NCI-H146 treated with DMSO at 0.1 percent for 48 hours (cell line): Measurements from ENCODE around the gene DIPK2A.

Experiments
- DNase-seq: peaks from one replicate; lab custom pipeline; 2025; ENCODE audit not compliant: unreplicated experiment; lab: John Stamatoyannopoulos, UW

Gene DIPK2A

GRCh38 chr3:143971359-143972154 lies at the start of gene DIPK2A:
DIPK2A (plus strand) TSS chr3:143971823; CDS start chr3:143972333, 510 bp downstream.
- DNase-seq: peak; percentile 99

GRCh38 chr3:143924522-143925285 lies 46.9 kb upstream of the DIPK2A start:
- DNase-seq: no peak

- no peak for DNase-seq
These were observed 43.6 kb upstream of the DIPK2A start for GRCh38 chr3:143928056-143928455.

DNA sequence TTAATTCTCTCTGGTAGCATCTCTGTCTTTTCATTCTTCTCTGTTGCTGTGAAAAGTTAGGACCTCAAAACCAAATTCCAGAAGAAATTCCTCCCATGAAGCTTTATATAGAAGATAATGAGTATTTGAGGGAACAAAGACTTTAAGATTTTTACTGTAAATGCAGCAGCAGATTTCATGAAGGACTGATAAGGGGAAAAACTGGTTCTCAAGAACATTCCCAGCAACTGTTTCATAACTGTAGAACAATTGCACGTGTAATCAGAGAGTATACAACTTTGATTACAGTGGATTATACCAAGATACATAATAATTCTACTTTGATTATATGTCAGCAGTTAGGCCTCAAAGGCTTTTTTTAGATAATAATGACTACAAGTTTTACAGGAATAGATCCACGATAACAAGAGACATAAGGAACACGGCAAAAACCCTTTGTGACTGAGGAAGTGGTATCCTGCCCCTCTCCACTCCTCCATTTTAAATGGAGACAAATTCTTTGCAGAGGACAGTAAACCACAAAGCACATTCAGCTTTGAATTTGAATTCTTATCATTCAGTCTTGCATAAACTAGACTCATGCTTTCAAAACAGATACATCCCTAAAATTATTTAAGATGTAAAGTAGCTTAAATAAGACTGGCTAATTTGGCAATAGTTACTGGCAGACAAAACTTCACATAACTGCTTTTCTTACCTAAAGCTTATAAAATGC lies 42.9 kb upstream of the DIPK2A start:
- no peak for DNase-seq

DNA sequence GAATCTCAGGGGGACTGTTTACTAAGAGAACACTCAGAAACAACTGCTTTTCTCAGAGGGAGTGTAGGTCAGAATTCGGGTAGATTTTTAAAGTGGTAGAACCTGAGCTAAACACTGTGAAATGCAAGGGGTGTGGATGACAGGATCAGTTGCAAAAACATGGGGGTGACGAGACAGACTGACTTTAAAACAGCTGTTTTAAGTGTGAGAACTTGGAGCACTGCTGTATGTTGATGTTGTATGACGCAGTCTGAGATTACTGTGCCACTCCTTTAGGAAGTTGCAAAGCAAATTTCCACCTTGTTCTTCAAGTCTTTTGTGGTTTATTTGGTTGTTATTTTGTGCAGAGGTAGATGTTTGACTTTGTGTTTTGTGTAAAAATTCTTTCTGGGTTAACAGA lies 36.8 kb upstream of the DIPK2A start:
- no peak for DNase-seq

DNA sequence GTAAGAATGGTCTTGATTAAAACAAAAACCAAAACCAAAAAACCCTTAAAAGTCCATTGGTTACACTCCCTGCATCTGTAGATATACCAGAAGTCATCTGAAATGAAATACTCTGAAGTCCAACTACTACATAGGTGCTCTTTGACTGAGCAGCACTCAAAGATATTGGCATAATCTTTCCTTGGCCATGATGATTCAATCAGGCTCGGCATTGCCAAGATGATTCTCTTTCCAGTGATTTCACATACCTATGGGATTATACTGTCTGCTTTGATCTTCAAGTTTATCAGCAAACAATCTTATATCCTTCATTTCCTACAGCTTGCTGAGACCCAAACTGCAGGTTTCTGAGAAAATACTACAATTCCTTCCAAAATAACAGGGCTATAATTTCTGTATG lies 35.9 kb upstream of the DIPK2A start:
- DNase-seq: no peak

DNA sequence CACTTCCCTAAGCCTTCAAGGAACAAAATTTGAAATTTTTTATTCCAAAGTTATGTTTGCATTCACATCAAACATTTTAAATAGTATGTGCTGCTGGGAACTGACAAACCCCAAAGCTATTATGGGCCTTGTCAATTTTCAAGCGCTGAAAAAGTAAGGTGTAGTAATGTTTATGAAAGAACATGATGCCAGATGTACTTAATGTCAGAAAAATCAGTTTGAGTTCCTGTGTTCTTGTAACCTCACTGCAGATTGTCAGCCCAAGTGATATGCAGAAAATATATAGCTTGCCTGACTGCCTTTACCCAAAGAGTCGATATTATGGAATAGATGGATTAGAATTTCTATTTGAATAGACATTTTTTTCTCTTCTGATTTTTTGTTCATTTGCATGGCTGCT lies 20.8 kb upstream of the DIPK2A start:
- DNase-seq: no peak

DNA sequence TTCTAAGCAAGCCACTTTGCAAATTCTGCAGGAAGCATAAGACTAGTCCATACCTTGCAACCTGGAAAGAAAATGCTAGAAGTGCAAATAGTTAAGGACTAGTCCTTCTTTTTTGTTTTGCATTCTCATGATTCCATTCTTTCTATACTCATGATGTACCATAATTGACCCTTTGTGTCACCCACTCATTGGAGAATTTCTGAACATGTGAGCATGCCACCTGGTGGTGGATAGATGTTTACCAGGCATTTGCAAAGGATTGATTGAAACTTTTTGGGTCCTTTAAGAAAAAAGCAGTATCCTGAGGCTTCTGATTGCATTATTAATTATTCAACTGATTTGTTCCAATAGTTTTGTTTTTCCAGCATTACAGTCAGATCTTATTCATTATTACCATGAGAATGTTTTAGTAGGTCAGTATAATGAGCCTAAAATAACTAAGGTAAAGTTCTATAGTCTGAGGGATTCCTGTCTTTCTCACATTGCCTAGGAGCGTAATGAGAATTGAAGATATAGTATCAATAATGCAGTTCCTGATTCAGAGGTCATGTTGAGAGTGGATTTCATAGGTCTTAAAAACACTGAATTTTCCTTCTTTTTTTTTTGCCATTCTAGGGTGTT lies 20.2 kb upstream of the DIPK2A start:
- DNase-seq: no peak

- DNase-seq: no peak
These were observed 19.0 kb upstream of the DIPK2A start for GRCh38 chr3:143952569-143953072.

DNA sequence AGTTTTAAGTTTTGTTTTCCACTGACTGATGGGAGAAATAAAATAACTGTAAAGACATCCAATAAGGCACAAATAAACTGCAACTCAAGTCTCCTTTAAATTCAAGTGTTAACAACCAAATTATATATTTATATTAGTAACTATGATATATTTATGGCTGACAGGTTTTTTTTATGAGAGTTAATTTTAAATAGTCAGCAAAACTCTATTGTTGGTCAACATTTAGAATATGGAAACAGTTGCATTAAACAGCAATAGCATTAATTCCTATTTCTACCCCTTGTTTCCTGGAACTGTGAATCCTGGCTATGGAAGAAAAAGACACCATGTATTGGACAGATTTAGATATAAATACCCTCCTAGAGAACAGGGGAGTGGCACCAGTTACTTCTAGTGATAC lies 16.5 kb upstream of the DIPK2A start:
- DNase-seq: no peak

DNA sequence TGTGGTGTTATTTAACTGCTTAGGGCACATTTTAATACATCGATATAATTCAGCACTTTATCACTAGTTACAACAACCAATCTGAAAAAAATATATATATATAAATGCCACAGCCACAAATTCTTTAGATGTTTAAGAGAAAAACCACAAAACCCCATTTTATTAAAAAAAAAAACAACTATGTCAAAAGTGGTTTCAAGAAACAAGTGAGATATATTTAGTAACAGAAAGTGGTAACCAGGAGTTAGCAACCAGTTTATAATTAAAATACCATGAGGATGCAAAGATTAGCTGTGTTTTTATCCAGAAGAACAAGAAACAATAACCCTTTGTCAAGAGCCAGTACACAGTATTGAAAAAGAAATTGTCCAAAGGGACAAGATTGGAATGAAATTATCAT lies 14.8 kb upstream of the DIPK2A start:
- no peak for DNase-seq

DNA sequence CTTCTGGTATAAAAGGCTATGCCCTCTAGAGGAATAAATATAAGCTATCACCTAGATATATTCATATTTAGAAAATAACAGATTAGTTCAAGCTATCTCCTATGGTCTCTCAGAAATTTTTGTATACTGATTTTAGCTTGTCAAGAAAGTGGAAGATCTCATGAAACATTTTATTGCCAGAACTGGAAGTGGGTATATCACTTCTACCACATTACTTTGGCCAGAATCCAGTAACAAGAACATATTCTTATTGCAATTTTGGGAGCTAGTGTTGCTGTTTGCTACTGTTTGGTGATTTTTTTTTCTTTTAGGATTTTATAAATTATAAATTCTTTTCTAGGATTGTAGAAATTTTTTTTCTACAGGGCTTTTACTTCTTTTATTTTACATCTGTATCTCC lies 14.2 kb upstream of the DIPK2A start:
- DNase-seq: no peak

DNA sequence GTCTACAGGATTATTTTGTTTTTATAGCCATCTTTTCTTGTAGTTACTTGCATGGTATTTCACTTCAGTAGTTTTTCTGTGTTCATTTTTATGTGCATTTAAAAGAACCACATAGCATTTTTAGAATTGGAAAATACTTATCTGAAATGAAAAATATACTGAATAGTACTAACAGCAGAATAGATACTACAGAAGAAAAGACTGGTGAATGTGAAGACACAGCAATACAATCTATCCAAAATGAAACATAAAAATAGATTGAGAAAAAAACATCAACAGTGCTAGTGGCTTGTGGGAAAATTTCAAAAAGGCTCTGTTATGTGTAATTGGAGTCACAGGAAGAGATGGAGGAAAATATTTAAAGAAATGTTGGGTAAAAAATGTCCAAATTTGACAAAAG lies 12.7 kb upstream of the DIPK2A start:
- no peak for DNase-seq

- no peak for DNase-seq
These were observed 10.3 kb upstream of the DIPK2A start for GRCh38 chr3:143961342-143961741.

- DNase-seq: no peak
These were observed 7.7 kb upstream of the DIPK2A start for GRCh38 chr3:143963946-143964345.

DNA sequence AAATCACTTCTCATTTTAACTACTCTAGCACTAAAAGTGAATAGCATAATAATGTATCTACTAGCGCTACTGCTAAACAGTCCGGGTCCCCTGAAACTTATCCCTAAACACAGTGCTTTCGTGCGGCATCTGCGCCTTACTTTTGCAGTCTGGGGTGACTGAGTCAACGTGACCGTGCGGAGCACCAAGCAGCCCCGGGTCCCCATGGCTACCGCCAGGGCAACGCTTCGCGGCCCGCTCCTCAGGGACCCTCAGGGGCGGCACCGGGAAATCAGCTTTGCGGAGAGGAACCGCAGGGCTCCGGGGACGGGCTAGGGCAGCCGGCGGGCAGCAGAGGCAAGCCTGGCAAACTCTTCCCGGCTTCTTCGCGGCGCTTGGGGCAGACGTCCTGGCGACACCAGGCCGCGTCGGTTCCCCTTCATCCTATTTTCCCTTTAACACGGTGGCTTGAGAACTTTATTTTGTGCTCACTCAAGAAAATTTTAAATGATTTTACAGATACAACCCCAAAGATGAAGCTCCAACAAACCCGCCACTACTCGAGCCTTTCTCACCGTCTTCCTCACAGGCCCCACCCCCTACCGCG lies 757 bp upstream of the DIPK2A start:
- DNase-seq: peak; percentile 95

GRCh38 chr3:143972155-143972504 lies 507 bp downstream of the DIPK2A start:
- DNase-seq: peak; percentile 84

GRCh38 chr3:143972505-143973258 lies 1.1 kb downstream of the DIPK2A start:
- peak; percentile 89 for DNase-seq

GRCh38 chr3:143973259-143974021 lies 1.8 kb downstream of the DIPK2A start:
- DNase-seq: peak; percentile 73
